SU-DHL-6 (cell line): Measurements from ENCODE around the gene HBG1.

ENCODE experiments used
- EZH2phosphoT487 ChIP-seq: fragments of 200-600 bp; sonication (generic), shearing (Covaris generic); conservative IDR thresholded peaks from 2 replicates; pipeline ENCODE4 v1.6.1; 2018; ENCODE audit warnings: mild to moderate bottlenecking, antibody characterized with exemption, low read length, moderate library complexity, mixed read lengths
- TF ChIP-seq, protein P1 (sequence below): fragments of 200-600 bp; sonication (generic); IDR thresholded peaks from one replicate; pipeline ENCODE4 v1.5.1; 2017; ENCODE audit warnings: antibody characterized with exemption, mild to moderate bottlenecking, low read length, moderate library complexity; ENCODE audit not compliant: insufficient read depth, poor library complexity, severe bottlenecking

- TF ChIP-seq, protein P1, sequence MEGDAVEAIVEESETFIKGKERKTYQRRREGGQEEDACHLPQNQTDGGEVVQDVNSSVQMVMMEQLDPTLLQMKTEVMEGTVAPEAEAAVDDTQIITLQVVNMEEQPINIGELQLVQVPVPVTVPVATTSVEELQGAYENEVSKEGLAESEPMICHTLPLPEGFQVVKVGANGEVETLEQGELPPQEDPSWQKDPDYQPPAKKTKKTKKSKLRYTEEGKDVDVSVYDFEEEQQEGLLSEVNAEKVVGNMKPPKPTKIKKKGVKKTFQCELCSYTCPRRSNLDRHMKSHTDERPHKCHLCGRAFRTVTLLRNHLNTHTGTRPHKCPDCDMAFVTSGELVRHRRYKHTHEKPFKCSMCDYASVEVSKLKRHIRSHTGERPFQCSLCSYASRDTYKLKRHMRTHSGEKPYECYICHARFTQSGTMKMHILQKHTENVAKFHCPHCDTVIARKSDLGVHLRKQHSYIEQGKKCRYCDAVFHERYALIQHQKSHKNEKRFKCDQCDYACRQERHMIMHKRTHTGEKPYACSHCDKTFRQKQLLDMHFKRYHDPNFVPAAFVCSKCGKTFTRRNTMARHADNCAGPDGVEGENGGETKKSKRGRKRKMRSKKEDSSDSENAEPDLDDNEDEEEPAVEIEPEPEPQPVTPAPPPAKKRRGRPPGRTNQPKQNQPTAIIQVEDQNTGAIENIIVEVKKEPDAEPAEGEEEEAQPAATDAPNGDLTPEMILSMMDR, result no peak
- no peak for TF ChIP-seq EZH2phosphoT487
Observed at GRCh38 chr11:5267033-5267563, 17.4 kb upstream of the HBG1 start.
